Stimulated activated naive CD8-positive, alpha-beta T cell treated with anti-CD3 and anti-CD28 coated beads, Interleukin-15, amount 100 ng/mL, for 72 hours (primary cell): ENCODE data around the gene CHST11.

ENCODE experiments used
- ATAC-seq: fragments of 150-1000 bp; cut with Tn5 transposase; 2 replicates; pipeline ENCODE4 v1.10.0; 2021; ENCODE audit warnings: mild to moderate bottlenecking, moderate library complexity
- DNase-seq, 2 donors: peaks; one replicate each; pipeline ENCODE4 v3.0.0; 2021 to 2022
- H3K27ac Mint-ChIP-seq, 2 donors: one replicate each; pipeline ENCODE4 v1.8.0; 2022; ENCODE audit warnings: mild to moderate bottlenecking in 2 of 2, mixed read lengths in 2 of 2, moderate library complexity in 2 of 2
- H3K27me3 Mint-ChIP-seq: one replicate; pipeline ENCODE4 v1.8.0; 2022; ENCODE audit warnings: mixed read lengths
- H3K4me1 Mint-ChIP-seq: one replicate; pipeline ENCODE4 v1.8.0; 2022; ENCODE audit warnings: mild to moderate bottlenecking, mixed read lengths
- H3K4me3 Mint-ChIP-seq, 2 donors: one replicate each; pipeline ENCODE4 v1.8.0; 2022; ENCODE audit warnings: mild to moderate bottlenecking in 2 of 2, mixed read lengths in 2 of 2, moderate library complexity in 1 of 2
- H3K9me3 Mint-ChIP-seq, 2 donors: one replicate each; pipeline ENCODE4 v1.8.0; 2022; ENCODE audit warnings: mixed read lengths in 2 of 2

Gene CHST11

DNA sequence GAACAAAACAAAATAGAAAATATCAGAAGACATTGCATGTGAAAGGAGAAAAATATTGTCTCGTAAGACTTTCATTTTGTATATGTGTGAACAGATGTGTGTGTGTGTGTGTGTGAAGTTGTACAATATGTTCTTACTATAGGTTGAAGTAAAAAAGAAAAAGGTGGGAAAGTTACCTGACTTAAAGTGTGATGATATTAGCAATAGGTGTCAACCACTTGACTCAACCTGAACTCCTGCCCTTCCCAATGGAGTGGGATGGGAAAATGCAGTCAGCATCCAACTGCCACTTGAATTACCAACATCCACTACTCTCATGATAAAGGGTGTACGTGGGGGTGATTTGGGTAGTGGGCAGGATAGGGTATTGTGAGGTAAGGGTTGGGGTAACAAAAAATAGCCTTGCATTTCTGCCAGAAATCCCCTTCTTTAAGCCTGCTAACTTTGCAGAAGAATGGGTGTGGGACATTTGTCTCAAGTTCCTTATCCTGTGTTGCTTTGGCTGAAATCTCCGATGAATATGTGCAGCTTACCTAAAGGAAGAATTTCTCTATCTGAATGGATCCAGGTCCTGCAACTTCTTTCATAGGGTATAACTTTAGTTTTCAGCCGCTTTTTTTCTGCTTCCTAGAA, 181.6 kb downstream of the CHST11 start:
- Mint-ChIP-seq H3K27ac (no peak overlapping the region), H3K4me1 (peaks cover 37% of the 10 kb centered on the region), H3K9me3 (peaks cover 5 to 19% of the 10 kb centered on the region in 2 donors), H3K4me3 (peak overlapping the region in 1 of 2 donors; percentile 27), H3K27me3 (no peaks in the 10 kb centered on the region)
- DNase-seq (no peak), ATAC-seq (no peak)

DNA sequence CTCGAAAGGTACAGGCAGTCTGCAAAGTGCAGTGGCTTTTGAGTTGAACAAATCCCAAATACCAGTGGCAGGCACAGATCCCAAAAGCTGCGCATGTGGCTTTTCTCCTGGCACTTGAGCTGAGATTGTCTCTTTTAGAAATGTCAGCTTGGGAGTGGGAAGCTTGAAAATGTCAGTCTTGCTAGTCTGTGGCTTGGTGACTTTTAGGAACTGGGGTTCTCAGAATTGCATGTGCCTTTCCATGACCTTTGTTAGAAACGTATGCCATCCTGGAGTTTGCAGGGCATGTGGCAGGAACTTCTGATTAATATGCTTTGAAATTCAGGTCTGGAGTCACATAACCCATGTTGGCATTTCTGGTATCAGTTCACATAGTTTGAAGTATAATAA, 182.1 kb downstream of the CHST11 start:
- Mint-ChIP-seq H3K27me3 (no peaks in the 10 kb centered on the region), H3K4me1 (peaks cover 42% of the 10 kb centered on the region), H3K4me3 (peak overlapping the region in 1 of 2 donors; percentile 27), H3K27ac (no peak overlapping the region), H3K9me3 (peaks cover 5 to 19% of the 10 kb centered on the region in 2 donors)
- DNase-seq: no peak
- no peak for ATAC-seq

DNA sequence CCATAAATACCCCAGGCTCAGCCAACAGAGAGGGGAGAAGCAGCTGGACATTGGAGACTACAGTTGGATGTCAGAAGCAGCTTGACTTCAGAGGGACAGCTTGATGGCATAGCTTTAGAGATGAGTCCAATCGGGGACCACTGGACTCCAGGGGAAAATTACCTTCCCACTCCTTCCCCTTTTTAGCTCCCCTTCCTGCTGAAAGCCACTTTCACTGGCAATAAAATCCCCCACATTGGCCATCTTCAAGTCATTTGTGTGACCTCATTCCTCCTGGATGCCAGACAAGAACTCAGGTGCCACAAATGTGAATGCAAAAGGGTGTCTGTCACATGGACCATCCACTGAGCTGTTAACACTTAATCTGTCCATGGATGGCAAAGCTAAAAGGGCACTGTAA, 184.2 kb downstream of the CHST11 start:
- ATAC-seq (no peak), DNase-seq (no peak)
- Mint-ChIP-seq H3K9me3 (peaks cover 5 to 21% of the 10 kb centered on the region in 2 donors), H3K27ac (no peak overlapping the region), H3K27me3 (no peaks in the 10 kb centered on the region), H3K4me1 (peaks cover 52% of the 10 kb centered on the region), H3K4me3 (no peak overlapping the region)

DNA sequence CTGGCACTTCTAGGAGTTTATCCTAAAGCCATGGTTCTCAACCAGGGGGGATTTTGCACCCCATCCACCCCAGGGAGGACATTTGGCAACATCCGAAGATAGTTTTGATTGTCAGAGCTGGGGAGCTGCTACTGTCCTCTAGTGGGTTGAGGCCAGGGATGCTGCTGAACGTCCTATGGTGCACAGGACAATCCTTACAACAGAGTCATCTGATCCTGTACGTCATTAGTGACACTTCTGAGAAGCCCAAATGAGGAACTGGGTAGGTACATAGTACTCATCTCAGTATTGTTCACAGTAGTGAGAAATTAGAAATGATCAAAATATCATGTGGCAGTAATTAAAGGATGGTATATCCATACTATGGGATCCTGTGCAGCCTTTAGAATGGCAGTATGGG, 185.1 kb downstream of the CHST11 start:
- ATAC-seq (no peak), DNase-seq (no peak)
- Mint-ChIP-seq H3K27ac (no peak overlapping the region), H3K9me3 (peaks cover 5 to 27% of the 10 kb centered on the region in 2 donors), H3K4me1 (peaks cover 60% of the 10 kb centered on the region), H3K4me3 (no peak overlapping the region), H3K27me3 (no peaks in the 10 kb centered on the region)

DNA sequence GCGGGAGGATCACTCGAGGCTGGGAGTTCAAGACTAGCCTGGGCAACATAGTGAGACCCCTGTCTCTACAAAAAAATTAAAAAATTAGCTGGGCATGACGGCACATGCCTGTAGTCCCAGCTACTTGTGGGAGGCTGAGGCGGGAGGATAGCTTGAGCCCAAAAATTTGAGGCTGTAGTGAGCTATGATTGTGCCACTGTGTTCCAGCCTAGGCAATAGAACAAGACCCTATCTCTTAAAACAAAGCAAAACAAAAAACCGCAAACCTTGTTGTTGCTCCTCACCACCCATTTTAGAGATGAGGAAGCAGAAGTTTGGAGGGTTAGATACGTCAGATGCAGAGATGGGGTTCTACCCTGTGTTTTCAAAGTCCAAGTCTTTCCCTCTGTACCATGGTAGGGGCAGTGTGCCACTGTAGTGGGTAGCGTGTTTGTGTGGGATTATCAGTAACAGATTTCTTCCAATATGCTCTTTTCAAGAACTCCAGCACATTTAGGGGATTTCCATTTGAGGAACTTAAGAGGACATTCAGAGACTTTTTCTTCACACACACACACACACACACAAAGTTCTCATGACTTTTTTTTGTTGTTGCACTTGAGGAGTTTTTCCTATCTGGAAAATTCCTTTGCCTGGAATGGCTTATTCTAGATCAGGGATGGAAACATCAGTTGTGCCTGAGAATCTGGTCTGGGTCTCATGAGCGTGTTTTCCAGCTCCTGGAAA, 186.5 kb downstream of the CHST11 start:
- H3K27me3 Mint-ChIP-seq: no peaks in the 10 kb centered on the region
- peaks cover 50% of the 10 kb centered on the region for H3K4me1 Mint-ChIP-seq
- H3K27ac Mint-ChIP-seq: peak overlapping the region in 1 of 2 donors; percentile 48
- ATAC-seq (peak; percentile 42), DNase-seq (no peak)
- H3K4me3 Mint-ChIP-seq: peak overlapping the region in 1 of 2 donors; percentile 74
- H3K9me3 Mint-ChIP-seq: peaks cover 5 to 27% of the 10 kb centered on the region in 2 donors

DNA sequence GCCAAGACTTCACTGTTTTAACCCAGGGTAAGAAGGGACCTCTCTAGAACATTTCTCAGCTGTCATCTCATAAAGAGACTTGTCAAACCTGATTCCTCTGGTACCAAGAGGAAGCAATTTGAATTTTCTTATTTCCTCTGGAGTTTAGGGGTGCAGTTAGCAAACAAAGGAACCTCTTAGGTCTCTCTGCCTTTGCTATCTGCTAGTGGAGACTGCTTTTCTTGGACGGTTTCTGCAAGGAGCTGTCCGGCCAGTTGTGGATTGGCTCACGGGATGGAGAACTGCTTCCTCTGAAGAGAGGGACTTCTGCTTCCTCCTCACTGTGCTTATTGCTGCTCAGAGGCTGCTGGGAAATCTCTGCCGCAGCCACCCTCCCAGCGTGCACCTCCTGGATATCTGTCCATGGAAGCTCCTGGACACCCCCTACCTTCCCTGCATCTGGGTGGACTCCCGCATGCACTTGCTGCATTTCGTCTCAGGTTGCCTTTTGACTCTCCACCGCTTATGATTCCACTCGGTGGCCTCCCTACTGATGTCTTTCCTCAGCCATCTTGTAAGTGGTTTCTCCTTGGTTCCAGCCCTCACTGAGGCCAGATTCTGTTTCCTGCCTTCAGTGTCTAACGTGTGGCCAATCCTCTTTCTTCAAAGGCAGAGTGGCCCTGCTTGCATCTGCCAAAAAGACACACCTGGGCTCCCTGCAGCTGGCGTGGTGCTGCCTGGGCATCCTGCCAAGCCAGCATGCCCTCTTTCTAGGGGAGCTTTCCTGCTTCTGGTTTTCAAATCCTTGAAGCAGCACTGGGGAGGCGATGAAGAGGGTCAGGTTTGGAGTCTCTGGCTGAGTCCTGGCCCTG, 187.3 kb downstream of the CHST11 start:
- ATAC-seq: peak; percentile 26
- H3K27me3 Mint-ChIP-seq: no peaks in the 10 kb centered on the region
- peak overlapping the region; percentile 48 to 55 for H3K27ac Mint-ChIP-seq
- H3K4me3 Mint-ChIP-seq: peak overlapping the region; percentile 52 to 74
- peaks cover 5 to 27% of the 10 kb centered on the region in 2 donors for H3K9me3 Mint-ChIP-seq
- peaks cover 42% of the 10 kb centered on the region for H3K4me1 Mint-ChIP-seq
- no peak for DNase-seq

DNA sequence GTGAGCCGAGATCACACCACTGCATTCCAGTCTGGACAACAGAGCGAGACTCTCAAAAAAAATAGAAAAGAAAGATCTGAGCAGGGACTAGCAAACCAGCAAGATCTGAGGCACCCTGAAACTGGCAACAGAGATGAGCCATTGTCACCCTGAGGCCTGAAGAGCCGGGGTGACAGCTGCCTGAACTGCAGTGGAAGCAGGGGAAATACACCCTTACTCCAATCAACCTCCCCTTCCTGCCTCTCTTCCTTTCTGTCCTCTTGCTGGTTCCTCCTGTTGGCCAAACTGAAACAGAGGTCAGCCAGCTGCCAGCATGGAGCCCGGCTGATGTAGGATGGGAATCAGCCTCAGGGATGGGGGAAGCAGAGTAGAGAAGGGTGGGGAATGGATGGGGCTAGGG, 192.0 kb downstream of the CHST11 start:
- ATAC-seq (no peak), DNase-seq (no peak)
- H3K27me3 Mint-ChIP-seq: no peaks in the 10 kb centered on the region
- H3K4me3 Mint-ChIP-seq: no peak overlapping the region
- H3K9me3 Mint-ChIP-seq: peaks cover 0 to 7% of the 10 kb centered on the region in 2 donors
- H3K27ac Mint-ChIP-seq: peak overlapping the region in 1 of 2 donors; percentile 11
- H3K4me1 Mint-ChIP-seq: peaks cover 30% of the 10 kb centered on the region

DNA sequence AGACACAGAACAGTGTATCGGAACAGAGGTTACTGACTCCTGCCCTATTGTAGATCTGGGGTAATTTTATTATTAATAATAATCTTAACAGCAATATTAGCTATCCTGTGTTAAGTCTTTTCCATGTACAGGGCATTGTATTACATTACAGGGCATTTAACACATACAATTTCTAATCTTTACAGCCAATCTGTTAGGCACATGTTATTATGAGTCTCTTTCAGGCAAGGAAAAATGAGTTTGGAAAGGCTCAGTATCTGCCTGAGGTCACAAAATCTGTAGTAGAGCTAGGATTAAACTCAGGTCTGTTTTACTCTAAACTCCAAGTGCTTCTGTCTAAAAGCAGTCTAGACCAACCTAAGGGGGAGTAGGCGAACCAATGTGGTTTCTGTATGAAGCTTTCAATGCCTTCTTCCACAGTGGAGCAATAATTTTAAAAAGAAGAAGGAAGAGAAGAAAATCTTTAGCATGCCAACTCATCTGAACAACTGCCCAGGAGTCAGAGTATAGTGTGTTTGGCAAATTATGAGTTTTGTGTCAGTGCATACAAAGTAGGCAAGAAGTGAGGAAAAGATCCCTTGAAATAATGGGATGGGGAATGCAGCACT, 192.6 kb downstream of the CHST11 start:
- no peaks in the 10 kb centered on the region for H3K27me3 Mint-ChIP-seq
- H3K4me1 Mint-ChIP-seq: peaks cover 30% of the 10 kb centered on the region
- H3K4me3 Mint-ChIP-seq: no peak overlapping the region
- H3K27ac Mint-ChIP-seq: no peak overlapping the region
- peaks cover 0 to 7% of the 10 kb centered on the region in 2 donors for H3K9me3 Mint-ChIP-seq
- no peak for ATAC-seq
- DNase-seq: no peak

DNA sequence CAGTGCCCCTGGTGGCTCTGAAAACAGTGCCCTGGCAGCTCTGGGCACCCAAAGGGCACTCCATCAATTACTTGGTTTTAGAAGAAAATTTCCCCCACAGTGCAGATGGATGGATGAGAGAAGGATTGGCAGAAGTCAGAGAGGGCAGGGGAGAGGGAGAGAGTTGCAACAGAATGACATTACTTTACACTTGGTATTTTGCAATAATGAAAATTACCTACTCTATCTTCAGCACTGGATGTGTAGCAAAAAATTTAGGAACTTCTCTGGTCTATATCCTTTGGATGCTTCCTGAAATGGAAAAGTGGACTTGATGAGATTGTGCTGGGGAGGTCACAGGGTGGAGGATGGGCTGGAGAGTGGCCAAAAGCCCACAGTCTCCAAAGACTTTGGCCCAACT, 193.2 kb downstream of the CHST11 start:
- DNase-seq: no peak
- no peaks in the 10 kb centered on the region for H3K27me3 Mint-ChIP-seq
- no peak overlapping the region for H3K27ac Mint-ChIP-seq
- H3K4me3 Mint-ChIP-seq: no peak overlapping the region
- H3K4me1 Mint-ChIP-seq: peaks cover 27% of the 10 kb centered on the region
- no peak for ATAC-seq
- H3K9me3 Mint-ChIP-seq: peaks cover 0 to 7% of the 10 kb centered on the region in 2 donors

DNA sequence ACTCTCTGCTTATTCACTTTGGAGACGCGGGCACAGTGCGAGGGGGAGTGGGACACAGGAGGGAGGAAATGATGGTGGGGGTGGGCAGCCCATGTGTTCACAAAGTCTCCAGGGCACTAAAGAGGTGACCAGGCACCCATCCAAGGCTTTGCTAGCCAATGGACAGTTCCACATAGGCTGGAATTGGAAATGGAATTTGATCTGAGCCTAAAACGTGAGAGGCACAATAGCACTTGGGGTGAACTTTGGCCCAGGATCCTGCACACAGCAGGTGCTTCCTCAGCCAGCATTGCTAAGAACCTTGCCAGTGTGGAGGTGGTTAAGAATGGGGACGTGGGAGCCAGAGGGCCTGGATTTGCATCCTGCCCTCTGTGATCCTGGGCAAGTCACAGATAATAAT, 193.8 kb downstream of the CHST11 start:
- no peak overlapping the region for H3K27ac Mint-ChIP-seq
- H3K4me3 Mint-ChIP-seq: no peak overlapping the region
- H3K9me3 Mint-ChIP-seq: peaks cover 0 to 7% of the 10 kb centered on the region in 2 donors
- no peaks in the 10 kb centered on the region for H3K27me3 Mint-ChIP-seq
- peaks cover 27% of the 10 kb centered on the region for H3K4me1 Mint-ChIP-seq
- no peak for ATAC-seq
- no peak for DNase-seq

DNA sequence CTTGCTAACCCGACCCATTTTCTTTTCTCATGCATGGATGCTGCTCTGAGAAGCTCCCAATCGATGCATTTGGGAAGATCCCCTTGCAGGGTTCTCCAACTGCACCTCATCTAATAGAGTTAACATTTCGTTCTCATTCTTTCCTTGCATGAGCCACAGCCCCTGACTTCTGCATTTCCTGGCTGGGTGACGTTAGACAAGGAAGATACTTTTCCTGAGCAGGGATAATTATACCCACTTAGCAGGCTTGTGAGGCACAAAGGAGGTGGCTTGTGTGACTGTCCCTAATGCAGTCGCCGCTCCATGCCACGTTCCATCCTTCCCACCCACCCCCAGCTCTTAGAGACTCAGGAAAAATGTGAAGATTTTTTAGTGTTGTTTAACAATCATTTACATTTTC, 195.1 kb downstream of the CHST11 start:
- Mint-ChIP-seq H3K4me3 (no peak overlapping the region), H3K4me1 (peaks cover 17% of the 10 kb centered on the region), H3K27me3 (no peaks in the 10 kb centered on the region), H3K27ac (no peak overlapping the region), H3K9me3 (no peaks in the 10 kb centered on the region)
- ATAC-seq (no peak), DNase-seq (no peak)

DNA sequence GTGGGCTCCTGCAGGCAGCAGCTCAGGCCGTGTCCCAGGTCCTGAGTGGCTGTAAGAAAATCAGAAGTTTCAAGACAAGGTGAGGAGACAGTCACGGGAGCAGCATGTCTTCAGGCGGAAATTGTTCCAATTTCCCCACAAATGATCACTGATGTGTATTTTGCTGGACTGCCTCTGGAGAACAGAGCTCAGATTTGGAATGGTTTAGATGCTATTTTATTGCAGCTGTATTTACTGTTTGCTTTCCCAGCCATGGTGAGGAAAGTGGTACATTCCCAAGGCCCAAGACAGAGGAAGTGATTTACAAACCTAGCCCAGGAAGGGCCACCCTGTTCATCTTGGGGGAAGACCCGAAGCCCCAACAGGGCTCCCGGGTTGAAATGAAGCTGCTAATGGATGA, 195.6 kb downstream of the CHST11 start:
- H3K4me1 Mint-ChIP-seq: peaks cover 17% of the 10 kb centered on the region
- no peak overlapping the region for H3K27ac Mint-ChIP-seq

DNA sequence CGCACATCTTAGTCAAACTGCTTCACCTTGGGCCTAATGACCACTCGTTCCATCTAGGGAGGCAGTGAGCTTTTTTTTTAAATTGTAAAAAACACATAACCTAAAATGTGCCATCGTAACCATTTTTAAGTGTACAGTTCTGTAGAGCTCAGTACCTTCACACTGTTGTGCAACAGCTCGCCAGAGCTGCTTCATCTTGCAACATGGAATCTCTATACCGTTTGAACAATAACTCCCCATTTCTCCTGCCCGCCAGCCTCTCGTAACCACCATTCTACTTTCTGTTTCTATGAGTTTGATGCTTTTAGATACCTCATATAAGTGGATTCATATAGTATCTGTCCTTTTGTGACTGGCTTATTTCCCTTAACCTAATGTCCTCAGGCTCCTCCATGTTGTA, 196.2 kb downstream of the CHST11 start:
- ATAC-seq (no peak), DNase-seq (no peak)
- Mint-ChIP-seq H3K9me3 (no peaks in the 10 kb centered on the region), H3K4me1 (peaks cover 17% of the 10 kb centered on the region), H3K27me3 (no peaks in the 10 kb centered on the region), H3K4me3 (no peak overlapping the region), H3K27ac (no peak overlapping the region)

More for the DNA sequence above, 195.6 kb downstream of the CHST11 start:
- no peaks in the 10 kb centered on the region for H3K9me3 Mint-ChIP-seq
- DNase-seq (no peak), ATAC-seq (no peak)
- H3K4me3 Mint-ChIP-seq: no peak overlapping the region
- H3K27me3 Mint-ChIP-seq: no peaks in the 10 kb centered on the region

DNA sequence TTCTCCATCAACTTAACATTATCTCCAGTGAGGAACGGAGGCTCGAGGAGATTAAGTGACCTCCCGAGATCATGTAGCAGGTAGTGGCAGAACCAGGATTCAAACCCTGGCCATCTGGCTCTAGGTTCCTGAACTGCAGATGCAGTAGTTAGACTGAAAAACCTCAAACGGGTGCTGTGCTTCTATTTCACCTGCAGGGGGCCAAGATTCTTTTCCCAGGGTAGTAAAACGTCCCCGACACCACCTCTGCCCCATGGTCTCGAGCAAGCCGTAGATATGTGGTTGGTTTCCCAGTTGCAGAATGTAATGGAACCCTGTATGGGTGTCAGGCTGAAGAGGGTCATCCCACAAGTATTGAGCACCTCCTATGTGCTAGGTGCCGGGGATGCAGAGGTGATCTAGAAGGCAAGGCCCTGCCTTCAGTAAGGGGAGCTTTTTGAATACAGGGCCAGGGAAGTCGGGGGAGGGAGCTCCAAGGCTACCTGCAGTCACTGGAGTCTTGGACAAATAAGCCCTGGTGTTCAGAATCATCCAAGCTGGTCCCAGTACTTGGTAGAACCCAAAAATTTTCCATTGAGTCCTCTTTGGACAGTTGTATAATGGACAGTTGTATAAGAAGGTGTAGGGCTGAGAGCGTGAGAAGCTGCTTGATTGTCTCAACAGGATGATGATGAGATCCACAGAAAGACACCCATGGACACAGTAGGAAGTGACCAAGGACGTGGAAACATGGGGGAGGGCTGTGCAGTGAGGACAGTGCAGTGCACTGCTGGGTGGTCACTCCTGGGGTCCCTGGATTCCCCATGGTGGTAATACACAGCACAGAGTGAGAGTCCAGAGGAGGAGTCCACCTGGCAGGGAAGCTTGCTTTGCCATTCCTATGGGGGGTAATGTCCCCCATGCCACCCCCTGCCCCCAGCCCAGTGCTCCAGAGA, 197.2 kb downstream of the CHST11 start:
- H3K4me3 Mint-ChIP-seq: no peak overlapping the region
- DNase-seq (peak in 1 of 2 donors; percentile 17), ATAC-seq (no peak)
- H3K9me3 Mint-ChIP-seq: no peaks in the 10 kb centered on the region
- H3K27ac Mint-ChIP-seq: peak overlapping the region in 1 of 2 donors; percentile 85
- H3K27me3 Mint-ChIP-seq: no peaks in the 10 kb centered on the region
- peaks cover 17% of the 10 kb centered on the region for H3K4me1 Mint-ChIP-seq
